ENCODE measurements around the gene TTLL11. TPM values are rescaled to one million over a fixed set of nuclear protein-coding genes. Genes with fewer than 3 reads are reported as not detected.
"Not testable (repeated sequence)": the region's sequence is repeated elsewhere in the genome, so short reads cannot be mapped to it uniquely, and the experiment has no call there.

Gene TTLL11
- total RNA-seq, 4 donors from 2014 or later: 3.0 to 9.9 (median 7.4) TPM

DNA sequence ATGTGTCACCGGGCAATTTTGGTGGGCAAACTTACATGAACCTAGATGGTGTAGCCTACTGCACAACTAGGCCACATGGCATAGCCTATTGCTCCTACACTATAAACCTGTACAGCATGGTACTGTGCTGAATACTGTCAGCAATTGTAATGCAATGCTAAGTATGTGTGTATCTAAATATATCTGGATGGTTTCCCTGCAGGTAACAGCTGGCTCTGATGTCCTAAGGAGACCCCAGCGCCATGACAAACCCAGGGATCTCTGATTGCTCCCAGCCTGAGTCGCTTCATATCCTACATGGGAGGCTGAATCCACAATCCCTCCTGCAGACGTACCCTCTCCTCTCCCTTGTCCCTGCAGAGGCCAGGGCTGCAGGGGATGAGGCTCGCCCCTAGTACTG, 26.6 kb upstream of the TTLL11 start:
- DNase-seq: no peak
- no peaks in the 10 kb centered on the region for H3K36me3 ChIP-seq
- H3K4me1 ChIP-seq: no peaks in the 10 kb centered on the region
- TF ChIP-seq POLR2A (IDR thresholded peaks at IDR 0.05): no peak
- TF ChIP-seq, protein P1, sequence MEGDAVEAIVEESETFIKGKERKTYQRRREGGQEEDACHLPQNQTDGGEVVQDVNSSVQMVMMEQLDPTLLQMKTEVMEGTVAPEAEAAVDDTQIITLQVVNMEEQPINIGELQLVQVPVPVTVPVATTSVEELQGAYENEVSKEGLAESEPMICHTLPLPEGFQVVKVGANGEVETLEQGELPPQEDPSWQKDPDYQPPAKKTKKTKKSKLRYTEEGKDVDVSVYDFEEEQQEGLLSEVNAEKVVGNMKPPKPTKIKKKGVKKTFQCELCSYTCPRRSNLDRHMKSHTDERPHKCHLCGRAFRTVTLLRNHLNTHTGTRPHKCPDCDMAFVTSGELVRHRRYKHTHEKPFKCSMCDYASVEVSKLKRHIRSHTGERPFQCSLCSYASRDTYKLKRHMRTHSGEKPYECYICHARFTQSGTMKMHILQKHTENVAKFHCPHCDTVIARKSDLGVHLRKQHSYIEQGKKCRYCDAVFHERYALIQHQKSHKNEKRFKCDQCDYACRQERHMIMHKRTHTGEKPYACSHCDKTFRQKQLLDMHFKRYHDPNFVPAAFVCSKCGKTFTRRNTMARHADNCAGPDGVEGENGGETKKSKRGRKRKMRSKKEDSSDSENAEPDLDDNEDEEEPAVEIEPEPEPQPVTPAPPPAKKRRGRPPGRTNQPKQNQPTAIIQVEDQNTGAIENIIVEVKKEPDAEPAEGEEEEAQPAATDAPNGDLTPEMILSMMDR (IDR thresholded peaks at IDR 0.05): no peak
- no peak overlapping the region for H3K27ac ChIP-seq
- no peaks in the 10 kb centered on the region for H3K27me3 ChIP-seq
- no peak overlapping the region for H3K4me3 ChIP-seq
- no peaks in the 10 kb centered on the region for H3K9me3 ChIP-seq

DNA sequence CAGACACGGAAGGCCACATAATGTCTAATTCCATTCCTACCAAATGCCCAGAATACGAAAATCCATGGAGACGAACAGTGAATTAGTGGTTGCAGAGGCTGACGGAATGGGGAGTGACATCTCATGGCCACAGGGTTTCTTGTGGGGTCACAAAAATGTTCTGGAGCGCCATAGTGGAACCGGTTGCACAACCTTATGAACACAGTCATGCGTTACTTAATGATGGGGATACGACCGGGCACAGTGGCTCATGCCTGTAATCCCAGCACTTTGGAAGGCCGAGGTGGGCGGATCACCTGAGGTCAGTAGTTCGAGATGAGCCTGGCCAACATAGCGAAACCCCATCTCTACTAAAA, 26.0 kb upstream of the TTLL11 start:
- H3K27me3 ChIP-seq: no peaks in the 10 kb centered on the region
- DNase-seq: no peak
- TF ChIP-seq POLR2A (IDR thresholded peaks at IDR 0.05): no peak
- TF ChIP-seq, protein P1 (IDR thresholded peaks at IDR 0.05): no peak
- no peak overlapping the region for H3K4me3 ChIP-seq
- no peak overlapping the region for H3K27ac ChIP-seq
- H3K9me3 ChIP-seq: no peaks in the 10 kb centered on the region
- no peaks in the 10 kb centered on the region for H3K4me1 ChIP-seq
- H3K36me3 ChIP-seq: no peaks in the 10 kb centered on the region

DNA sequence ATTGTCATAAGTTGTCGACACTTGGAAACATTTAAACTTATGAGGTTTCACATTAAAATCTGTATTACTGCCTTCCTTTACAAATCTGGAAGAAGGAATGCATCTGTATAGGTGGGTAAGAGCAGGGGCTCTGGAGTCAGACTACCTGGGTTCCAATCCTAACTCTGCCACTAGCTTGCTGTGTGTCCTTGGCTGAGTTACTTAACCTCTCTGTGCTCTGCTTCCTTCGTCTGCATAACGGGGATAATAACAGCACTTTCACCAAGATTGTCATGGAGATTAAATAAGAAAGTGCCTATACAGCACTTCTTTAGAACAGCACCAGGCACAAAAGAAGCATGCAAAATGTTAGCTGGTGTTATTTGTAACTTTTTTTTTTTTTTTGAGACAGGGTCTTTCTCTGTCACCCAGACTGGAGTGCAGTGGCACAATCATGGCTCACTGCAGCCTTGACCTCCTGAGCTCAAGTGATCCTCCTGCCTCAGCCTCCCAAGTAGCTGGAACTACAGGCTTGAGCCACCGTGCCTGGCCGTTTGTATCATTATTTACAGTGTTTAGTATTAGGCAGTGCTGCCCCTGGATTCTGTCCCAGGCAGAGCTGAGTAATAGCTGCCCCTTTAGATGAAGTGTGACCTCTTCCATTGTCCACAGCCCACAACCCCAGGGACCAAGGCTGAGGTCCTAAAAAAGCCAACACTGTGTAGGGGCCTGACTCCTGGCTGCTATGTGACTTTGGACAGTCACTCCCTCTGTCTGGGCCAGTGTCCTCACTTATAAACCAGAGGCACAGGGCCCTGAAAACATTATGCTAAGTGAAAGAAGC, 25.4 kb upstream of the TTLL11 start:
- no peaks in the 10 kb centered on the region for H3K27me3 ChIP-seq
- TF ChIP-seq, protein P1 (IDR thresholded peaks at IDR 0.05): no peak
- TF ChIP-seq POLR2A (IDR thresholded peaks at IDR 0.05): no peak
- no peaks in the 10 kb centered on the region for H3K36me3 ChIP-seq
- H3K27ac ChIP-seq: no peak overlapping the region
- H3K9me3 ChIP-seq: no peaks in the 10 kb centered on the region
- no peak overlapping the region for H3K4me3 ChIP-seq
- DNase-seq: no peak
- no peaks in the 10 kb centered on the region for H3K4me1 ChIP-seq

DNA sequence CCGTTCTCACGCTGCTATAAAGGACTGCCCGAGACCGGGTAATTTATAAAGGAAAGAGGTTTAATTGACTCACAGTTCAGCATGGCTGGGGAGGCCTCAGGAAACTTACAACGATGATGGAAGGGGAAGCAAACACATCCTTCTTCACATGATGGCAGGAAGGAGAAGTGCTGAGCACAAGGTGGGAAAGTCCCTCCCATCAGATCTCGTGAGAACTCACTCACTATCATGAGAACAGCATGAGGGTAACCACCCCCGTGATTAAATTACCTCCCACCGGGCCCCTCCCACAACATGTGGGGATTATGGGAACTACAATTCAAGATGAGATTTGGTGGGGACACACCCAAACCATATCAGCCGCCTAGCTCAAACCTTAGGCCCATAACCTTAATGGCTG, 24.1 kb upstream of the TTLL11 start:
- not testable (repeated sequence) for H3K4me3 ChIP-seq, H3K27ac ChIP-seq, H3K36me3 ChIP-seq, H3K27me3 ChIP-seq, DNase-seq, H3K4me1 ChIP-seq, H3K9me3 ChIP-seq

DNA sequence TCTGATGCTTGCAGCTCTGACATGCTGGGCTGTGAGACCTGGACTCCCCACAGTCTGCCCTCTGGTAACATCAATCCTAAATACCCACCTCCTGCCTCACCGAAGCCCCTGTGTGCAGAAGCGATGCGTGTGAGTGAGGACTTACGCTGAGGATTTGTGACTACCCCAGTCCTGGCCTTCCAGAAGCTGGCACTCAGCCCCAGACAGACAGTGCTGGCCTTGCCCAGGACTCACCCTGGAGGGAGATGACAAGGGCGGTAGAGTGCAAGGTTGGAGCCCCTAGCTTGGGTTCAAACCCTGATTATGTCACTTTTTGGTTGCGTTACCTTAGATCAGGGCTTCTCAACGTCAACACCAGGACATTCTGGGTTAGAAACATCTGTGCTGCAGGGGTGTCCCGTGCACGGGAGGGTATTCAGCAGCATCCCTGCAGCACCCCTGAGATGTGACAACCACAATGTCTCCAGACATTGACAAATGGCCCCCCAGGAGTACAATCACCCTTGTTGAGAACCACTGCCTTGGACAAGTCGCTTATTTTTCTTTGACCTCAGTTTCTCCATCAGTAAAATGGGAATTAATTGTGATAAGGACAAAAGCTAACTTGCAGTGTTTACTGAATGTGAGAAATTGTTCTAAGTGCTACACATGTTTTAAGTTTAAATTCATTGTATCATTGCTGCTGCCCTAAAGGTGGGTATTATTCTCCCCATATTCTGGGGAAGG, 23.5 kb upstream of the TTLL11 start:
- Histone ChIP-seq H3K9me3 (no peaks in the 10 kb centered on the region), H3K27me3 (no peaks in the 10 kb centered on the region), H3K36me3 (no peaks in the 10 kb centered on the region), H3K4me3 (no peak overlapping the region), H3K4me1 (no peaks in the 10 kb centered on the region), H3K27ac (no peak overlapping the region)
- DNase-seq: no peak
- TF ChIP-seq, protein P1 (IDR thresholded peaks at IDR 0.05): no peak
- no peak for TF ChIP-seq POLR2A (IDR thresholded peaks at IDR 0.05)

DNA sequence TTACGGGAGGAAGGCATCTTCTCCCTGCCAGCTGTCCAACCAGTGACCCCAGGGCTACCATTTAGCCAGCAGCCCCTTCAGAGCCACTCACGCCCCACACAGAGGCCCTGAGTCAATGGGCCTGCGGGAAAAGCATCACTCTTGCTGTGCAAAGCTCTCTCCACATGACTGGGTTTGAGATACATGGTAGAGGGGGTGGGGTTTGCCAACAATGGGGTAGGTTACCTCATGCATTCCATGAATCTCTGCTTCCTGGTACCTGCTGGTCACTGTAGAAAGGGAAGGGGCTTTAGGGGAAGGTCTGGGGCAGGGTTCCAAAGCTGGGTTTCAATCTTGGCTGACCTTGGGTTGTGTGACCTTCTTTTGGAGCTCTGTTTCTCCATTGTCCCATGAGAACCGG, 22.9 kb upstream of the TTLL11 start:
- no peak for DNase-seq

More for the DNA sequence above, 22.9 kb upstream of the TTLL11 start:
- no peaks in the 10 kb centered on the region for H3K27me3 ChIP-seq
- no peak overlapping the region for H3K27ac ChIP-seq
- no peak for TF ChIP-seq POLR2A (IDR thresholded peaks at IDR 0.05)
- TF ChIP-seq, protein P1 (IDR thresholded peaks at IDR 0.05): no peak
- H3K36me3 ChIP-seq: no peaks in the 10 kb centered on the region
- no peak overlapping the region for H3K4me3 ChIP-seq
- H3K9me3 ChIP-seq: no peaks in the 10 kb centered on the region
- no peaks in the 10 kb centered on the region for H3K4me1 ChIP-seq

All from Peyer's patch (tissue), 4 donors.